Left hindlimb (tissue), 1 donor: ENCODE data around the gene CFAP20.
"Not testable (repeated sequence)": the region's sequence is repeated elsewhere in the genome, so short reads cannot be mapped to it uniquely, and the experiment has no call there.

Experiments
- DNase-seq: peaks from one replicate; pipeline ENCODE4 v3.0.0-alpha.2; 2018

The CFAP20 gene

DNA sequence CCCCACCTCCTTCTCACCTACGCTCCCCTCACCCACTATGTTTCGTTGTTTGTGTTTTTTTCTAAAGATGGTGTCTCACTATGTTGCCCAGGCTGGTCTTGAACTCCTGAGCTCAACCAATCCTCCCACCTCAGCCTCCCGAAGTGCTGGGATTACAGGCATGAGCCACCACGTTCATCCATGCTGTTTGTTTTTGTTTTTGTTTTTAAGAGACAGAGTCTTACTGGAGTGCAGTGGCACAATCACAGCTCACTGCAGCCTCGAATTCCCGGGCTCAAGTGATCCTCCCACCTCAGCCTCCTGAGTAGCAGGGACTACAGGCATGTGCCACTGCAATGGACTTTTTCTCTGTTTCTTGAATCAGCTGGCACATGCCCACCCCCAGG, 33.6 kb downstream of the CFAP20 start:
- not testable (repeated sequence) for DNase-seq

DNA sequence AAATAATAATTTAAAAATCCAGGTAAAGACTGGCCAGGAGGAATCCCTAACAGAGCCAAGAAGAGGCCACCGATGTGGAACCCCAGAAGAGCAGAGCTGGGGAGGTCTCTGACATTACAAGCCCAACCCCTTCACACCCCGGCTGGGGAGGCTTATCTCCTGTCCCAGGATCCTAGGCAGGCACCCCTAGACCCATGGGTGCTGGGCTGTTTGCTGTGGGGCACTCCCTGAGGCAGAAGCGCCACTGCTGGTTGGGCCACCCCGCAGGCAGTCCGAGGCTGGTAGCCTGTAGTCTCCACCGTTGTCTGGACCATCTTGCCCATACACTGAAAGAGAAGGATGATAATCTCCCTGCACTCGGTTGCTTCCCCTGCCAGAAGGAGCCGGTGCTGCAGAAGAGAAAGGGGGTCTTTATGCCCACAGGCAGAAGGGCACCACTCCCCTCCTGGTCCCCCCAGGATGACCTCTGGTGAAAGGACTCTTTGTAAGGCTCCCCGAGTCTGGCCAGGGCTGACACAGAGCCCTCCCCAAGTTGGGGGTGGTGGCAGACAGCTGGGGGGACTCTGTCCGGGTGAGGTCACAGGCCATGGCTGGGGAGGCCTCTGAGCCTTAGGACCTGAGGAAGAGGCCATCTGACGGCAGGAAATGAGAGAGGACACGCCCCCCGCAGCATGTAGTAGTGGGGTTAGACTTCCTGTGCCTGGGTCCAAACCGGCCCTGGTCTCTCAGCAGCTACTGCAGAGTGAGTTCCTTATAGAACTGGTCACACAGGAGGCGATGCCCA, 34.2 kb downstream of the CFAP20 start:
- DNase-seq: no peak

DNA sequence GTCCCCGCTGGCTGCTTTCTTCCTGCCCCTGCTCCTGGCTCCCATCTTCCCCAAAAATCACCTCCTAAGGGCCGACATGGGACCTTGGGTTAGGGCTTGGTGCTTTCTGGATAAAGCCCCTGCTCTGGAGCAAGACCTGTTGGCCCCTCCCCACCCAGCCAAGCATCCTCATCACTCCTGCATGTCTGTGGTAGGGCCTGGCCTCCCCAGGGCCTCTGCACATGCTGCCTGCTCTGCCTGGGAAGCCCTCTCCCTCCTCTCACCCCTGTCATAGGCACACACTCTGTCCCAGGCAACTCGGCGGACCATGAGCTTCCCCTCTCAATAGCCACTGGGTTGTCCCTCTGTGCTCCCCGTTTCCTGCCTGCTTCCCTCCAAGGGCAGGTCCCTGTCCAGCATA, 35.2 kb downstream of the CFAP20 start:
- DNase-seq: no peak

DNA sequence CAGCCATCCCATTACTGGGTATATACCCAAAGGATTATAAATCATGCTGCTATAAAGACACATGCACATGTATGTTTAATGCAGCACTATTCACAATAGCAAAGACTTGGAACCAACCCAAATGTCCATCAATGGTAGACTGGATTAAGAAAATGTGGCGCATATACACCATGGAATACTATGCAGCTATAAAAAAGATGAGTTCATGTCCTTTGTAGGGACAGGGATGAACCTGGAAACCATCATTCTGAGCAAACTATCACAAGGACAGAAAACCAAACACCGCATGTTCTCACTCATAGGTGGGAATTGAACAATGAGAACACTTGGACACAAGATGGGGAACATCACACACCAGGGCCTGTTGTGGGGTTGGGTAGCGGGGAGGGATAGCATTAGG, 38.8 kb downstream of the CFAP20 start:
- not testable (repeated sequence) for DNase-seq

DNA sequence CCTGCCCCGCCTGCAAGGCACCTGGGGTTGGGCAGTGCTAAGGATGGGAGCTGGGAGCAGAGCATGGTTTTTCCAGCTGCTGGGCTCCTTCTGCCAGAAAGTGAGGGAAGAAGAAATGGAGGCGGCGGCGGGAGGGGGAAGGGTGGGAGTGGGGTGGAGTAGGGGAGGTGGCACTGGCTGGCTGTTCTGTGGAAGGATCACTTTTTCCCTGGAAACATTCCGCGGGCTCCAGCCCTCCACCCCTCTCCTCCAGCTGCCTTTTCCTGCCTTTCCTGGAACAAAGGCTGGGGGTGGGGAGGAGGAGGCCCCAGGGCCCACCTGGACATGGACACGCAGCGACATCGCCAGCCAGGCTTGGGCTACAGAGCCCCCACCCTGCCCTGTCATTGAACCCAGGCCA, 41.1 kb downstream of the CFAP20 start:
- peak; percentile 78 for DNase-seq

DNA sequence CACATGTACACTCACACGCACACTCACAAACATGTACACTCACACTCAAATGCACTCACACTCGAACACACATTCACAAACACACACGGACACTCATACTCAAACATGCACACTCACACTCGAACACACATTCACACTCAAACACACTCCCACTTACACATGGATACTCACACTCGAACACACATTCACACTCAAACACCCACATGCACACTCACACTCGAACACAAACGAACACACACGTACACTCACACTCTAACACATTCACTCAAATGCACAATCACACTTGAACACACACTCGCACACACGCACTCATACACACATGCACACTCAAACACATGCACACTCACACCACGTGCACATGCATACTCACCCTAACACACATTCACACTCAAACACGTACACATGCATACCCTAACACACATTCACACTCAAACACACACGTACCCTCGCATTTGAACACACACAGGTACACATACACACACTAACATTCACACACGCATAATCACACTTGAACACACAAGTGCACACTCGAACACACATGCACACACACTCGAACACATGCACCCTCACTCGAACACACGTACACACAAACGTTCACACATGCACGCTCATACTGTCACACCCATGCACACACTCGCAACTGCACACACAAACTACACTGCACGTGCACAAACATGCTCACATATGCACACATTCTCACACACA, 41.8 kb downstream of the CFAP20 start:
- DNase-seq: no peak

DNA sequence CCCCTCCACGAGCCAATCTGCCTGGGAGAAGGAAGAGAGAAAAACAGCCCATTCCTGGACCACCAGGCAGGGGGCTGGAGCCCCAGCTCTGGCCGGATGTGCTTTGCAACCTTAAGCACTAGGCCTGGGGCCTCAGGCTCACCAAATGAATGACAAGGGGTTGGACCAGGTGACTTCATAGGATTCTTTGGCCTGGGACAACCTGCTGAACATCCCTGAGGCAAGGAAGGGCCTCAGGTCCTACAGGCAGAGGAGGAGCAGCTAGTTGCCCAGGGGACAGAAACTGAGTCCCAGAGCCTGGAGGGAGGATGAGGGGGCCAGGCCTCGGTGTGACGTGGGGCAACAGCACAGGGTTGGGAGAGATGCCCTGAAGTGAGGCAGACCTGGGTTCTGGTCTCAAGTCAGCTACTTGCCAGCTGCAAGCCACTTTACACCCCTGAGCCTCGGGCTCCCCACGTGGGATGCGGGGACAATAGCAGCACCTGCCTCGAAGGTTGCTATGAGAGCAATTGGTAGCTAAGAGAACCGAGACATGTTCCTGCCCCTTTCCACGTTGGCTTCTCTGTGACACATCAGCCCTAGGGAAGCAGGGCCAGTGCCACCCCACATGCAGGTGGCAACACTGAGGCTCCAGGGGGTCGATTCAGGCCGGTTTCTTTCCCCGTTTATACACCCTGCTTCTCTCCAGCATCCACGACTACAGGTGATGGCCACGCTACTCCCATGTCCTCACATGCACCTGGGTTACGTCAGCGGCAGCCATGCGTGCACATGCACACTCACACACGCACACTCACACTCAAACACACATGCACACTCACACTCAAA, 42.6 kb downstream of the CFAP20 start:
- no peak for DNase-seq

DNA sequence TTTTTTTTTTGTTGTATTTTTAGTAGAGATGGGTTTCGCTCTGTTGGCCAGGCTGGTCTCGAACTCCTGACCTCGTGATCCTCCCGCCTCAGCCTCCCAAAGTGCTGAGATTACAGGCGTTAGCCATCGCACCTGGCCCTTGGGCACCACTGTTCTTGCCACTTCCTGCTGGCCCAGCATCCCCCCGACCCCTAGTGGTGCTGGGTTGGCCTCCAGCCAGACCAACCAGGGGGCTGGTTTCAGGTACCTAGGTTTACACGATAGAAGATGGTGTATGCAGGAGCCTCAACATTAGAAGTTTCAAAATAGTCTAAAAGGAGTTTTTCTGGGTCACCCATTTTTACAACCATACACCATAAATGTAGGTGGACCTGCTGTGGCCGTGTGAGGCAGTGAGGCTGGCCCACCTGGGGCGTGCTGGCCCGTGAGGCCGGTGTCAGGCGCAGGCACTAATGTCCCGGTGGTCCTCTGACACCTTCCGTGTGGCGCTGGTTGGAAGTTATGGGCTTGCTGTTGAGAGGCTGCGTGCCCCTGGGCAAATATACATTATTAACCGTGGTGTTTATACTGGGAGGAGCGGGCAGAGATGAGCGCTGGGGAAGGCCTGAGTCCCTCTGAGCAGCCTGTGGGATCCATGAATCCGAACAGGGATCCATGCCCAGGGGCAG, 43.5 kb downstream of the CFAP20 start:
- no peak for DNase-seq

DNA sequence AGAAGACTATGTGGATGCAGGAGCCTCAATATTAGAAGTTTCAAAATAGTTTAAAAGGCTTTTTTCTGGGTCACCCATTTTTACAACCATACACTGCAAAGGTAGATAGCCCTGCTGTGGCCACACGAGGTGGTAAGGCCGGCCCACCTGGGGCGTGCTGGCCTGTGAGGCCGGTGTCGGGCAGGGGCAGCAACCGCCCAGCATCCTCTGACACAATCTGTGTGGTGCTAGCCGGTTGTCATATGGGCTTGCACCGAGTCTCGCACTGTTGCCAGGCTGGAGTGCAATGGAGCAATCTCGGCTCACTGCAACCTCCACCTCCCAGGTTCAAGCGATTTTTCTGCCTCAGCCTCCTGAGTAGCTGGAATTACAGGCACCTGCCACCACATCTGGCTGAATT, 44.0 kb downstream of the CFAP20 start:
- DNase-seq: no peak

DNA sequence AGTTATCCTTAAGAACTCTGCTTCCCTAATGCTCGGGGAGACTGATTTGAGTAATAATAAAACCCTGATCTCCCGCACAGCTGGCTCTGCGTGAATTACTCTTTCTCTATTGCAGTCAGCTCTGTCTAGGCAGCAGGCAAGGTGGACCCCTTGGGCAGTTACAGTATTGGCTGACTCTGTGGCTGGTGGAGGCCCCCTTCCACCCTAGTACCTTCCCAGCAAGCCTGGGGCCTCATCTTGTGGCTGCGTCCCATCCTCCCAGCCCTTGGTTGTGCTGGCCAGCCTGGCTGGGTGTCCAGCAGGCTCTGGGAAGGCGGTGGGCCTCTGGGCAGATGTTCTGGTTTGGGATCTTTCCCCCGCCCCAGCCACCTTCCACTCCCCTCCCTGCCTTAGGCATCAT, 44.5 kb downstream of the CFAP20 start:
- DNase-seq: no peak

DNA sequence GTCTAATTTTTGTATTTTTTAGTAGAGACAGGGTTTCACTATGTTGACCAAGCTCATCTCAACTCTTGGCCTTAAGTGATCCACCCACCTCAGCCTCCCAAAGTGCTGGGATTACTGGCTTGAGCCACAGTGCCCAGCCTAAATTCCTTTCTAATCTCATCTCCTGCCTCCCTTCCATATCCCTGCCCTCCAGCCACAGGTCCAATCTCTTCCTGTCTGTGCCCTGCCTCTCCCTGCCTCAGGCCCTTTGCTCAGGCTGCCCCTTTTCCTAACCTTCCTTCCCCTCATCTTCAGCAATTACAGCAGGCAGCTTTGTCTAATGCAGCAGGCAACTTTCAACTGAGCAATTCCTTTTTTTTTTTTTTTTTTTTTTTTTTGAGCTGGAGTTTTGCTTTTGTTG, 46.8 kb downstream of the CFAP20 start:
- DNase-seq: no peak

DNA sequence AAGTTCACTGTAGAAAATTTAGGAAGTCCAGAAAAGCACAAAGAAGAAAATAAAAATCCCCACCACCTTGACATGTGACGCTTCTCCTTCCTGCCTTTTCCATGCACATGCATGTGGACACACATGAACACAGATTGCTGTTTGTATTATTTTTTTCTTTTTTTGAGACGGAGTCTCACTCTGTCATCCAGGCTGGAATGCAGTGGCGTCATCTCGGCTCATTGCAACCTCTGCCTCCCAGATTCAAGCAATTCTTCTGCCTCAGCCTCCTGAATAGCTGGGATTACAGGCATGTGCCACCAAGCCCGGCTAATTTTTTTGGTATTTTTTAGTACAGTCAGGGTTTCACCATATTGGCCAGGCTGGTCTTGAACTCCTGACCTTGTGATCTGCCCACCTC, 48.5 kb downstream of the CFAP20 start:
- not testable (repeated sequence) for DNase-seq

DNA sequence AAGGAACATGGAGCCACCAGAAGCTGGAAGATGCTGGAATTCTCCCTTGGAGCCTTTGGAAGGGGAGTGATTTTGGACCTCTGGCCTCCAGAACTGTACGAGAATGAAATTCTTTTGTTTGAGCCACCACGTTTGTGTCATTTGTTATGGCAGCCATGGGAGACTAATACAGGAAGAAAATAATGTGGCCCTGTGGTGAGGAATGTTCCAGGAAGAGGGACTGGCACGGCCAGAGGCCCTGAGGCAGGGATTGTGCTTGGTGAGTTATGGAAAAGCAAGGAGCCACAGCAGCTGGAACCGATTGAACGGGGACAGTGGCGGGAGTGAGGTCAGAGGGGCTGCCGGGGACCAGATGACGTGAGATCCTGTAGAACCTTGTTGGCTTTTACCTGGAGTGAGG, 51.4 kb downstream of the CFAP20 start:
- DNase-seq: no peak

DNA sequence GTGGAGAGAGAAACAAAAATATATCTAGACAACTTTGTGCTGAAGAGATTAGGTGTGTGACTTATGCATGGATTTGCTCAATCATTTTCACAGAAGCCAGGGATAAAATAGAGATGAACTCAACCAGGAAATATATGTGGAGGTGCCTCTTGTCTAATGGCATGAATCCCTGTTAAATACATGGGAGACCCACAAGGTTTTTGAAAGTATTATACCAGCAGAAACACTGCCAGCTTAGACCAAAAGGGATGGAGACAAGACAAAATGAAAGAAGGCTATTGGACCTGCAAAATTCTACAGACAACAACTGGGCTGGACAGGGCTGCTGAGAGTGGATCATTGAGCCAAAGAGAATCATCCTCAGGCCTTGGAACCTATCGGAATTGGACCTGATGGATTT, 52.7 kb downstream of the CFAP20 start:
- DNase-seq: no peak

DNA sequence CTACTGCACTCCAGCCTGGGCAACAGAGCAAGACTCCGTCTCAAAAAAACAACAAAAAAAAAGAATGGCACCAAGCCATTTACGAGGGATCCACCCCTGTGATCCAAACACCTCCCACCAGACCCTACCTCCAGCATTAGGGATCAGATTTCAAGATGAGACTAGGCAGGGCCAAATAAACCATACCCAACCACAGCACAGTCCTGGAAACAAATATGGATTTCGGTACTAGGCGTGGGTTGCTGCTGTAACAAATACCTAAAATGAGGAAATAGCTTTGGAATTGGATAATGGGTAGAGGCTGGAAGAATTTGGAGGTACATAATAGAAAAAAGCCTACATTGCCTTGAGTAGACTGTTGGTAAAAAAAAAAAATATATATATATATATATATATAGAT, 54.5 kb downstream of the CFAP20 start:
- DNase-seq: no peak

DNA sequence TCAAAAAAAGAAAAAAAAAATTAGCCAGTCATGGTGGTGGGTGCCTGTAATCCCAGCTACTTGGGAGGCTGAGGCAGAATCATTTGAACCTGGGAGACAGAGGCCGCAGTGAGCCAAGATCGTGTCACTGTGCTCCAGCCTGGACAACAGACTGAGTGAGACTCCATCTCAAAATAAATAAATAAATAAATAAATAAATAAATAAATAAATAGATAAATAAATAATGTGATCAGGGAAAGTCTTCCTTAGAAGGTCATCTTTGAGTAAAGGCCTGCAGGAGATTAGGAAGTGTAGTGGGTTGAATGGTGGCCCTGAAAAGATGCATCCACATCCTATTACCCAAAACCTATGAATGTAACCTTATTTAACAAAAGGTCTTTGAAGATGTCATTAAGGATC, 56.1 kb downstream of the CFAP20 start:
- DNase-seq: not testable (repeated sequence)

DNA sequence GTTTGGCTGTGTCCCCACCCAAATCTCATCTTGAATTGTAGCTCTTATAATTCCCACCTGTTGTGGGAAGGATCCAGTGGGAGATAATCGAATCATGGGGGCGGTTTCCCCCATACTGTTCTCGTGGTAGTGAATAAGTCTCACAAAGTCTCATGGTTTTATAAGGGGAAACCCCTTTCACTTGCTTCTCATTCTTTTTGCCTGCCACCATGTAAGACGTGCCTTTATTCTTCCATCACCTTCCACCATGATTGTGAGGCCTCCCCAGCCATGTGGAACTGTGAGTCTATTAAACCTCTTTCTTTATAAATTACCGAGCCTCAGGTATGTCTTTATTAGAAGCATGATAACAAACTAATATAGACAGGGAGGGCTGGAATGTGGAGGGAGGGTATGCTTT, 57.0 kb downstream of the CFAP20 start:
- DNase-seq: not testable (repeated sequence)

DNA sequence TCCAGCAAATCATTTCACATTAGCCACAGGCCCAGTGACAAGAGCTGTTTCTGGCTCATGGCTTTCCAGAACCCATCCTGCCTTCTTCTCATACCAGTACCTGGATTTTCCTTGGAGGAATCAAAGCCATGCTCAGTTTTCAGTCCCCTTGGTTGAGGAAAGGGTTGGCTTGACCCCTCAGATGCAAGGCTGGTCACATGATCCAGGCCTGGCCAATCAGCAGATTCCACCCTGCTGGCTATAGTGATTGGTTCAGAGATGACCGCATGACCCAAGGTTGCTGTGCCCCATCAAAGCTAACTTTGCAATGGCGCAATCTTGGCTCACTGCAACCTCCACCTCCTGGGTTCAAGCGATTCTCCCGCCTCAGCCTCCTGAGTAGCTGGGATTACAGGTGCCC, 58.6 kb downstream of the CFAP20 start:
- DNase-seq: no peak
